HK-2 (cell line): Measurements from ENCODE around the gene OR2AP1.
"Not testable (repeated sequence)": the region's sequence is repeated elsewhere in the genome, so short reads cannot be mapped to it uniquely, and the experiment has no call there.

Experiments
- DNase-seq: peaks from one replicate; pipeline ENCODE4 v3.0.0-alpha.2; 2018; ENCODE audit not compliant: unreplicated experiment

Gene OR2AP1

GRCh38 chr12:55572168-55572567 lies at the start of gene OR2AP1:
OR2AP1 (plus strand) TSS chr12:55572468; CDS start chr12:55574415, 1,947 bp downstream.
- no peak for DNase-seq

GRCh38 chr12:55548235-55548634 lies 24.0 kb upstream of the OR2AP1 start:
- not testable (repeated sequence) for DNase-seq

- no peak for DNase-seq
Observed at GRCh38 chr12:55548756-55549155, 23.5 kb upstream of the OR2AP1 start.

GRCh38 chr12:55549302-55549701 lies 23.0 kb upstream of the OR2AP1 start, which contains the start of gene OR6C4:
OR6C4 (plus strand) TSS chr12:55549602; CDS start chr12:55551227, 1,625 bp downstream.
- DNase-seq = no peak

GRCh38 chr12:55554296-55554695 lies 18.0 kb upstream of the OR2AP1 start:
- no peak for DNase-seq

- not testable (repeated sequence) for DNase-seq
Observed at GRCh38 chr12:55570060-55570459, 2.2 kb upstream of the OR2AP1 start.

- not testable (repeated sequence) for DNase-seq
Observed at GRCh38 chr12:55570689-55571088, 1.6 kb upstream of the OR2AP1 start.

GRCh38 chr12:55582066-55582465 lies 9.8 kb downstream of the OR2AP1 start:
- DNase-seq = no peak

- no peak for DNase-seq
Observed at GRCh38 chr12:55585817-55586216, 13.5 kb downstream of the OR2AP1 start.

- DNase-seq = not testable (repeated sequence)
Observed at GRCh38 chr12:55590152-55590551, 17.9 kb downstream of the OR2AP1 start.

GRCh38 chr12:55607821-55608594 lies 35.7 kb downstream of the OR2AP1 start:
- no peak for DNase-seq

- DNase-seq = no peak
Observed at GRCh38 chr12:55610598-55610997, 38.3 kb downstream of the OR2AP1 start.

- DNase-seq = no peak
Observed at GRCh38 chr12:55612646-55613045, 40.4 kb downstream of the OR2AP1 start.

- no peak for DNase-seq
Observed at GRCh38 chr12:55614764-55615163, 42.5 kb downstream of the OR2AP1 start.

GRCh38 chr12:55619354-55620138 lies 47.3 kb downstream of the OR2AP1 start:
- DNase-seq = peak; percentile 48

- no peak for DNase-seq
Observed at GRCh38 chr12:55624056-55624455, 51.8 kb downstream of the OR2AP1 start.
